NCI-H146 treated with DMSO at 0.1 percent for 48 hours (cell line): ENCODE measurements around the gene ZNF765.
"Not testable (repeated sequence)": the region's sequence is repeated elsewhere in the genome, so short reads cannot be mapped to it uniquely, and the experiment has no call there.

Source experiments
- DNase-seq: peaks from one replicate; lab custom pipeline; 2025; ENCODE audit not compliant: unreplicated experiment; lab: John Stamatoyannopoulos, UW

ZNF765 gene

GRCh38 chr19:53394974-53395839 is at the start of gene ZNF765:
Gene ZNF765, plus strand, starts transcription at chr19:53395149. Its CDS starts 2,867 bp downstream, at chr19:53398016.
- DNase-seq = peak; percentile 80

GRCh38 chr19:53355739-53356138 is 39.2 kb upstream of the ZNF765 start:
- DNase-seq = no peak

DNA sequence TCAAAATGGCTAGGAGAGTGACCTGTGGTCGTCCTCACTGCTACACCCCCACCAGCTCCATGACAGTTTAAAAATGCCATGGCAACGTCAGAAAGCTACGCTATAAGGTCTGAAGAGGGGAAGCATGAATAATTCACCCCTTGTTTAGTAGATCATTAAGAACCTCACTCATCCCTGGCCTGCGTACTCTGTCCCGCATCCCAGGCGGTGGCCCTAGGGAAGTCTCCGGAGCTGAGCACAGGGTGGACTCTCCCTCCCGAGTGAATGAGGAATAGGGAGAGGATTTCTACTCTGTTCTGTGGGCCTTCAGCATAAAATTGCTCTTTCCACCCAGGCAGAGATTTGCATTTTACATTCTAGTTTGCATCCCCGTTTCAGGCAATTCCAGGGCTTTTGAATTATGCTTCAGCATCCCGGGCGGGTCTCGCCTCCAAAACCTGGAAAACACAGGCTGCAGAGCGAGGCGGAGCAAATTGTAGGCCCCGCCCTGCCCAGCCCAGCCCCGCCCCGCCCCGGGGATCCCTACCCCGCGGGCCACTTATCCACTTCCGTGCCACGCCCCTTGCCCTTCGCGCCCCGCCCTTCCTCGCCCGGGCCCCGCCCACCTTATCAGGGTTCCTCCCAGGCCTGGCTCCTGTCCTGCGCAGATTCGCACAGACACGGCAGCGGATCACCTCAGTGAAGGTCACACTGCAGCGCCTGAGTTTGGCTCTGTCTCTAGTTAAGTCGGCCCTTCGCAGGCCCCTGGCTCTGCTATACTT is 36.9 kb upstream of the ZNF765 start:
- DNase-seq = no peak

GRCh38 chr19:53360056-53360455 is 34.9 kb upstream of the ZNF765 start:
- not testable (repeated sequence) for DNase-seq

- DNase-seq = peak; percentile 89
Measured at GRCh38 chr19:53365134-53365898, 29.6 kb upstream of the ZNF765 start, which contains the start of gene ZNF525. Gene ZNF525, plus strand, starts transcription at chr19:53365705. Its CDS starts 6,577 bp downstream, at chr19:53372282.

GRCh38 chr19:53365899-53366493 is 29.0 kb upstream of the ZNF765 start:
- no peak for DNase-seq

- no peak for DNase-seq
Measured at GRCh38 chr19:53372196-53372595, 22.8 kb upstream of the ZNF765 start.

- no peak for DNase-seq
Measured at GRCh38 chr19:53374288-53374687, 20.7 kb upstream of the ZNF765 start.

GRCh38 chr19:53374743-53375142 is 20.2 kb upstream of the ZNF765 start:
- DNase-seq = no peak

DNA sequence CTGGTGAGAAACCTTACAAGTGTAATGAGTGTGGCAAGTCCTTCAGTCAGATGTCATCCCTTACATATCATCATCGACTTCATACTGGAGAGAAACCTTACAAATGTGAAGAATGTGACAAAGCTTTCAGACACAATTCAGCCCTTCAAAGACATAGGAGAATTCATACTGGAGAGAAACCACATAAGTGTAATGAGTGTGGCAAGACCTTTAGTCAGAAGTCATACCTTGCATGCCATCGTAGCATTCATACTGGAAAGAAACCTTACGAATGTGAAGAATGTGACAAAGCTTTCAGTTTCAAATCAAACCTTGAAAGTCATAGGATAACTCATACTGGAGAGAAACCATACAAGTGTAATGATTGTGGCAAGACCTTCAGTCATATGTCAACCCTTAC is 13.6 kb upstream of the ZNF765 start:
- no peak for DNase-seq

DNA sequence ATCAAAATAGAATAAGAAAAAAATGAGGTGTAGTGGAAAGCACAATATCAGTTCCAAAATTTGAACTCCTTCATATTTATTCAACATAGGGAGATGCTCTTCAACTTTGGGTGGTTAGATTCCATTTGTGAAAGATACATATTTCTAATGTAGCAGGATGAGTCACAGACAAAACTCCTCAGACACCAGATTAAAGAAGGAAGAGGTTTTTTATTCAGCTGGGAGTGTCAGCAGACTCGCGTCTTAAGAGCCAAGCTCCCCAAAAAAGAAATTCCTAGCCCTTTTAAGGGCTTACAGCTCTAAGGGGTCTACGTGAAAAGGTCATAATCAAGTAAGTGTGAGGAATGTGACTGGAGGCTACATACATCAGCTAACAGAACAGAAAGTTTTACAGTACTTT is 6.8 kb upstream of the ZNF765 start:
- DNase-seq = no peak

DNA sequence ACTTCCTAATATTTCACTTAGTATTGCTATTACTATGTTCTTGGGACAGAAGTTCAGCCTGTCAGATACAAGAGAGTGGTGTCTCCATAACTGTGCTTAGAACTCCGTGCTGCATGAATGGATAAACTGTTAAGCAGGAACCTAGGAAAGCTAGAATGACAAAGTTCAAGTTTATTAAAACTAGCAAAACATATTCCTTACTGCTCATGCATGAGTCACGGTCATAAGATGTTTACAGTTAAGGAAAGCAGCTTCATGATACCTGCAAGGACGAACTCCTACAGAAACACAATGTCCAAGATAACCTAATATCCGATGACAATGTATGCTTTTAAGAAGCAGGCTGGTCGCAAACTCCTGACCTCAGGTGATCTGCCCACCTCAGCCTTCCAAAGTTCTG is 6.0 kb upstream of the ZNF765 start:
- no peak for DNase-seq

DNA sequence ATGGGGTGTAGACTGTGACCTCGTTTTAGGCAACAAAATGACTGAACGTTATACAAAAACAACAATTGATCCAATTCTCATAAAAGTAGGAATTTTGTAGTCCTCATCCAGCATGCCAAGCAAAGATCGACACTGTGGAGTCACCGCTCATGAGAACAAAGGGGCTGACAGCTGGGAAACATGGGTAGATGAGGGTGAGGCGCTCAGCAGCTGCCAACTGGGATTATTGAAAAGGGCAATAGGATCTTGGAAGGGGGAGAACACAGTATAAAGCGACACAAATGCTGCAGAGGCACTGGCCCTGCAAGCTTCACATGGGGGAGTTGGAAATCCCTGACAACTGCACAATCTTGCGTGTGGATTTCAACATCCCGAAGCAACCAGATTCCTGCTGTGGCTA is 5.4 kb upstream of the ZNF765 start:
- peak; percentile 40 for DNase-seq

DNA sequence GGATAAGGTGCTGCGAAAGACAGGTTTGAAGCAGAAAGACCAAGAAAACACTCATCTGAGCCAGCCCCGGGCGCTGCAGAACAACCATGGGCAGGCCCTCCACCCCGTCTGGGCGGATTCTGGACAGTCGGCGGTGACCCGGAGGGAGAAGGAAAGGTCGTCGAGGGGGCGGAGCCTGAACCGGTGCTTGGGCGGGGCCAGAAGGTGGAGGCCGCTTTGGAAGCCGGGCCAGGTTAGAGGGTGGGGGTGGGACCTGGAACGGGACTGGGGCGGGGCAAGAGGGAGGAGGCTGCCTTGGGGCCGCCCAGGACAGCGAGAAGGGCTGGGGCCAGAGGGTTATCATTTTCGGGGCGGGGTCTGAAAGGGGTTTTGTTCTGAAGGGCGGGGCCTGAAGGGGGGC is 5.0 kb upstream of the ZNF765 start:
- DNase-seq = peak; percentile 69

DNA sequence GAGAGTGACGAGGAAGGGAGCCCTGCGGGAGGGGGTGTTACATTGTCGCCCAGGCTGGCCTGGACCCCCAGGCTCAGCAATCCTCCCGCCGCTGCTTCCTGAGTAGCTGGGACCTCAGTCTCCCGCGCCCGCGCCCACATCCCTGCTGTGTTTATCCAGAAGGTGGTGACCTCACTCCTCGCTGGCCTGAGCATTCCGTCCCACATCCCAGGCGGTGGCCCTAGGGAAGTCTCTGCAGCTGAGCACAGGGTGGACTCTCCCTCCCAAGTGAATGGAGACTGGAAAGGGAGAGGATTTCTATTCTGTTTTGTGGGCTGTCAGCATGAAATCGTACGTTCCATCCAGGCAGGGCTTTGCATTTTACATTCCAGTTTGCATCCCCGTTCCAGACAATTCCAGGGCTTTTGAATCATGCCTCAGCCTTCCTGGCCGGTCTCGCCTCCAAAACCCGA is 401 bp upstream of the ZNF765 start:
- peak; percentile 63 for DNase-seq

DNA sequence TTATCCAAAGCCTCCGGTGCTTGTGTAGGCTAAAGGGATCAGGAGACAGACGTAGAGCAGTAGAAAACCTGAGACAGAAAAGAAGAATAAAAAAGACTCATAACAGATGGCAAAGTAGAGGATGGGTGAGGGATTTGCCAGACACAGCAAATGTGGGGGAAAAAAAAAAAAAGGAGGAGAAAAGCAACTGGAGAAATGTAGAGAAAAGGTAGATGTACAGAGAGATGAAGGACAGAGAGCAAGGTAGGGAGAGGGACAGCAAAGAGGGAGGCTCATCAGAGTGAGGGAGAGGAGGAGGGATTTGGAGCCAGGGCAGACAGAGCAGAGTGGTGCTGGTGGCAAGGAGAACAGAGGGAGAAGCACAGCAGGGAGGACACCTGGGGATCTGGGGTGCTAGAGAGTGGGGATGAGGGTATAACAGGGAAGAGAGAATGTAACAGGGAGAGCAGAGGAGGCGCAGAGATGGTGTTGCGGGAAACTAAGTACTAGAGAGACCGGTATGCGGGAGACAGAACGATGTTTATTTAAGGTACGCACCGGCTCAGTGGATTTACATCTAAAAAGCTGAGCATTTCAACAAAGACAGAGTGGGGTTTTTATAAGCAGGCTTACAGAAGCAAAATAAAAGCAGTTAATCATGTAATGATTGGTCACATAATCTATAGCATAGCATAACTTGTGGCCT is 1.0 kb downstream of the ZNF765 start:
- not testable (repeated sequence) for DNase-seq

- no peak for DNase-seq
Measured at GRCh38 chr19:53396525-53396868, 1.5 kb downstream of the ZNF765 start.

- not testable (repeated sequence) for DNase-seq
Measured at GRCh38 chr19:53397918-53398317, 3.0 kb downstream of the ZNF765 start.

DNA sequence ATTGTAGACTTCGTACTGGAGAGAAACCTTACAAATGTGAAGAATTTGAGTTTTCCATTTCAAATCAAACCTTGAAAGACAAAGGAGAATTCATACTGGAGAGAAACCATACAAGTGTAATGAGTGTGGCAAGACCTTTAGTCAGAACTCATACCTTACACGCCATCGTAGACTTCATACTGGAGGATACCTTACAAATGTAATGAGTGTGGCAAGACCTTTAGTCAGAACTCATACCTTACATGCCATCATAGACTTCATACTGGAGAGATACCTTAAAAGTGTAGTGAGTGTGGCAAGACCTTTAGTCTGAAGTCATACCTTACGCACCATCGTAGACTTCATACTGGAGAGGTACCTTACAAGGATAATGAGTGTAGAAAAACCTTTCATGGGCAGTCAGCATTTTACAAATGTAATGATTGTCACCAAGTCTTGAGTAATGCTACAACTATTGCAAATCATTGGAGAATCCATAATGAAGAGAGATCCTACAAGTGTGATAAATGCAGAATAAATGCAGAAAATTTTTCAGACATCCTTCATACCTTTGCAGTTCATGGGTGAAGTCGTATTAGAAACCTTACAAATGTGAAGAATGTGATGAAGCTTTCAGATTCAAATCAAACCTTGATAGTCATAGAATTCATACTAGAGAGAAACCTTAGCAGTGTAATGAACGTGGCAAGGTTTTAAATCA is 14.7 kb downstream of the ZNF765 start:
- DNase-seq = no peak
